Psoas muscle (tissue), 8 donors: ENCODE data around the gene RPP30. TPM values are rescaled to one million over a fixed set of nuclear protein-coding genes. Genes with fewer than 3 reads are reported as not detected.

Experiments
- ATAC-seq, 4 donors: fragments of 200-7000 bp; cut with Tn5 transposase; one replicate each; pipeline ENCODE4 v1.9.1; 2020; ENCODE audit warnings: moderate library complexity in 3 of 4, mild to moderate bottlenecking in 2 of 4
- DNase-seq, 2 donors: peaks; one replicate each; pipeline ENCODE4 v3.0.0-alpha.2; 2020
- H3K27ac ChIP-seq: fragments of 200-600 bp; one replicate; pipeline ENCODE4 v1.8.0; 2022
- H3K27me3 ChIP-seq, 3 donors: fragments of 200-600 bp in 1 of 3; one replicate each; pipeline versions ENCODE4 v1.6.1 to v1.8.0; 2013 to 2022; ENCODE audit warnings: low read length in 2 of 3, mild to moderate bottlenecking in 2 of 3, moderate library complexity in 1 of 3; ENCODE audit not compliant: insufficient read depth in 3 of 3
- H3K36me3 ChIP-seq, 2 donors: fragments of 200-600 bp in 1 of 2; one replicate each; pipeline versions ENCODE4 v1.6.1 to v1.8.0; 2013 to 2022; ENCODE audit warnings: low read depth in 1 of 2, mild to moderate bottlenecking in 1 of 2, moderate library complexity in 1 of 2; ENCODE audit not compliant: insufficient read depth in 1 of 2
- H3K4me1 ChIP-seq: fragments of 200-600 bp; one replicate; pipeline ENCODE4 v1.8.0; 2022
- H3K4me3 ChIP-seq: fragments of 200-600 bp; one replicate; pipeline ENCODE4 v1.8.0; 2022; ENCODE audit warnings: mild to moderate bottlenecking
- H3K9me3 ChIP-seq: fragments of 200-600 bp; one replicate; pipeline ENCODE4 v1.8.0; 2022
- CTCF ChIP-seq: fragments of 200-600 bp; IDR thresholded peaks from one replicate; pipeline ENCODE4 v1.8.0; 2022; ENCODE audit warnings: antibody characterized with exemption
- WGBS, 3 donors: extraction: QIAGEN DNeasy Blood & Tissue Kit; methylation state at CpG; one replicate each; pipeline versions ENCODE4 v1.1.6 to v1.1.7; 2013; 5-methylcytosine and 5-hydroxymethylcytosine counted together
- intact Hi-C, 2 donors: fragments of 100-400 bp; cut with DNase I; formaldehyde crosslinking; loops; one replicate each; pipeline versions ENCODE4 v1.11.0 to v1.14.2; 2022
- polyA plus RNA-seq, 3 donors: library from polyadenylated mRNA; stranded (reverse); fragments of 200-250 nt; gene quantifications; one replicate each; pipeline ENCODE4 v1.2.3, GENCODE V29; 2013
- total RNA-seq, 4 donors: library from RNA; stranded (reverse); fragmentation: NEBNext Ultra II Directional in 2 of 4; extraction: Animal tissue kit (Norgen Biotek cat#: 25700) in 2 of 4; gene quantifications; one replicate each; pipeline versions ENCODE4 v1.2.1 to v1.2.4, GENCODE V29; 2021 to 2023
- donor health status: healthy with polysubstance abuse.
- donor health status: DM: no; HTN: no; CAD: no; lungs with moderate emphysema.
- donor health status: Bipolar disorder and iron deficiency.
- donor health status: healthy.
- donor health status: DM: yes; HTN: yes; CAD: no.
- donor health status: DM: no; HTN: no; CAD: no.
- donor health status: DM: no; HTN: no; CAD: no.
- donor health status: DM: yes; HTN: yes; CAD: no.

Gene RPP30
- total and polyA plus RNA-seq, 7 donors, result 24.9 to 66.3 (median 33.8) TPM

GRCh38 chr10:90912854-90913479, 41.2 kb downstream of the RPP30 start:
- no peak overlapping the region for H3K4me3 ChIP-seq
- ATAC-seq (peak in 3 of 4 donors; percentile 4 to 13 (median 9)), DNase-seq (no peak)
- H3K36me3 ChIP-seq, result peaks cover 0 to 55% of the 10 kb centered on the region in 2 donors
- WGBS, 3 donors, result 93 to 94% (median 94%) methylated on average over 7 of the region's 7 CpGs
- no peak for TF ChIP-seq CTCF
- peak overlapping the region; percentile 48 for H3K27ac ChIP-seq
- intact Hi-C loops, result no loop called here
- H3K27me3 ChIP-seq, result no peaks in the 10 kb centered on the region
- no peaks in the 10 kb centered on the region for H3K4me1 ChIP-seq
- H3K9me3 ChIP-seq, result no peaks in the 10 kb centered on the region

- Histone ChIP-seq H3K4me3 (no peak overlapping the region), H3K27ac (peak overlapping the region; percentile 46), H3K36me3 (peaks cover 0 to 64% of the 10 kb centered on the region in 2 donors), H3K4me1 (no peaks in the 10 kb centered on the region), H3K27me3 (no peaks in the 10 kb centered on the region), H3K9me3 (no peaks in the 10 kb centered on the region)
- no peak for TF ChIP-seq CTCF
- ATAC-seq (peak in 3 of 4 donors; percentile 4 to 16 (median 9)), DNase-seq (no peak)
- 86 to 94% (median 88%) methylated on average over 2 of the region's 2 CpGs for WGBS, 3 donors
- intact Hi-C loops, result no loop called here
These were observed 42.1 kb downstream of the RPP30 start for GRCh38 chr10:90913774-90914420.

GRCh38 chr10:90914992-90915765, 43.4 kb downstream of the RPP30 start:
- intact Hi-C loops, result no loop called here
- H3K4me1 ChIP-seq, result no peaks in the 10 kb centered on the region
- ATAC-seq, result peak in 1 of 4 donors; percentile 1
- 80 to 83% (median 81%) methylated on average over 10 of the region's 10 CpGs for WGBS, 3 donors
- DNase-seq, result no peak
- no peak overlapping the region for H3K4me3 ChIP-seq
- peak overlapping the region; percentile 46 for H3K27ac ChIP-seq
- no peak for TF ChIP-seq CTCF
- no peaks in the 10 kb centered on the region for H3K9me3 ChIP-seq
- H3K27me3 ChIP-seq, result no peaks in the 10 kb centered on the region
- peaks cover 0 to 77% of the 10 kb centered on the region in 2 donors for H3K36me3 ChIP-seq

- intact Hi-C loops, result no loop called here
- H3K4me3 ChIP-seq, result no peak overlapping the region
- no peaks in the 10 kb centered on the region for H3K9me3 ChIP-seq
- peak overlapping the region; percentile 46 for H3K27ac ChIP-seq
- no peaks in the 10 kb centered on the region for H3K4me1 ChIP-seq
- no peaks in the 10 kb centered on the region for H3K27me3 ChIP-seq
- WGBS, 3 donors, result 75 to 87% (median 82%) methylated on average over 10 to 11 of the region's 11 CpGs
- peaks cover 0 to 81% of the 10 kb centered on the region in 2 donors for H3K36me3 ChIP-seq
- ATAC-seq, result peak in 3 of 4 donors; percentile 0 to 2 (median 1)
- no peak for TF ChIP-seq CTCF
- no peak for DNase-seq
These were observed 43.9 kb downstream of the RPP30 start for GRCh38 chr10:90915766-90916075.
